ENCODE data around the gene STK31. TPM values are rescaled to one million over a fixed set of nuclear protein-coding genes. Genes with fewer than 3 reads are reported as not detected.

STK31 gene
- total and polyA plus RNA-seq, 7 donors: 0.01 to 0.18 (median 0.03) TPM; not detected in 4

DNA sequence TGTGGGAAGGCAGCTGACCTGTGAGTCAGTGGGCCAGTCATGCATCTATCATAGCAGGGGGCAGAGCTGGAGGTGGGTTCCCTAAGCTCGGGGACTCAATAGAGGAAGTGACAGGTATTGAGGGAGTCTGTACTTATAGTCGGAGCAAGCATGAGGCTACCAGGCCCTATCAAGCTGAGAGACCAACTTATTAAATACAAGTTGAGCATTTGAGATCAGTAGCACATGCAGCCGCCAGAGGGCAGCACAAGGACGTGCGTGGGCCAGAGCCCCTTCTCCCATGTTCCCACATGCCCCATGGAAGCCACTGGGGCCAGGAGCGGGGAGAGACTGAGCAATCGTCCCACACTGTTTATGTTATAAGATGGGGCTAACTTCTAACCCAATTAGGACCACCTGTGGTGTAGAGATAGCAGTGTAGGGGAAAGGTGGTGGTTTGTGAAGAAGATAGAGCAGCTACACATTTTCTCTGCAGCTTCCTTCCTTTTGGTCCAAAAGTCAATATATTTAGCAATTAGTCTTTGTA is 13.0 kb upstream of the STK31 start:
- Histone ChIP-seq H3K4me1 (no peaks in the 10 kb centered on the region), H3K36me3 (ENCODE audit: insufficient read depth in 1 of 2, low read depth in 1 of 2) (peaks cover 0 to 33% of the 10 kb centered on the region in 2 donors), H3K27me3 (ENCODE audit: insufficient read depth in 3 of 3, low read length in 2 of 3) (no peaks in the 10 kb centered on the region), H3K4me3 (no peak overlapping the region), H3K27ac (no peak overlapping the region), H3K9me3 (no peaks in the 10 kb centered on the region)
- WGBS, 3 donors: 28 to 37% (median 33%) methylated on average over 7 of the region's 7 CpGs
- TF ChIP-seq, protein P1, sequence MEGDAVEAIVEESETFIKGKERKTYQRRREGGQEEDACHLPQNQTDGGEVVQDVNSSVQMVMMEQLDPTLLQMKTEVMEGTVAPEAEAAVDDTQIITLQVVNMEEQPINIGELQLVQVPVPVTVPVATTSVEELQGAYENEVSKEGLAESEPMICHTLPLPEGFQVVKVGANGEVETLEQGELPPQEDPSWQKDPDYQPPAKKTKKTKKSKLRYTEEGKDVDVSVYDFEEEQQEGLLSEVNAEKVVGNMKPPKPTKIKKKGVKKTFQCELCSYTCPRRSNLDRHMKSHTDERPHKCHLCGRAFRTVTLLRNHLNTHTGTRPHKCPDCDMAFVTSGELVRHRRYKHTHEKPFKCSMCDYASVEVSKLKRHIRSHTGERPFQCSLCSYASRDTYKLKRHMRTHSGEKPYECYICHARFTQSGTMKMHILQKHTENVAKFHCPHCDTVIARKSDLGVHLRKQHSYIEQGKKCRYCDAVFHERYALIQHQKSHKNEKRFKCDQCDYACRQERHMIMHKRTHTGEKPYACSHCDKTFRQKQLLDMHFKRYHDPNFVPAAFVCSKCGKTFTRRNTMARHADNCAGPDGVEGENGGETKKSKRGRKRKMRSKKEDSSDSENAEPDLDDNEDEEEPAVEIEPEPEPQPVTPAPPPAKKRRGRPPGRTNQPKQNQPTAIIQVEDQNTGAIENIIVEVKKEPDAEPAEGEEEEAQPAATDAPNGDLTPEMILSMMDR (IDR thresholded peaks at IDR 0.05): peak; percentile 44
- ATAC-seq: peak in 2 of 4 donors; percentile 41 to 56
- DNase-seq: peak; percentile 37 to 68
- intact Hi-C loops (cut with DNase I): no loop called here

DNA sequence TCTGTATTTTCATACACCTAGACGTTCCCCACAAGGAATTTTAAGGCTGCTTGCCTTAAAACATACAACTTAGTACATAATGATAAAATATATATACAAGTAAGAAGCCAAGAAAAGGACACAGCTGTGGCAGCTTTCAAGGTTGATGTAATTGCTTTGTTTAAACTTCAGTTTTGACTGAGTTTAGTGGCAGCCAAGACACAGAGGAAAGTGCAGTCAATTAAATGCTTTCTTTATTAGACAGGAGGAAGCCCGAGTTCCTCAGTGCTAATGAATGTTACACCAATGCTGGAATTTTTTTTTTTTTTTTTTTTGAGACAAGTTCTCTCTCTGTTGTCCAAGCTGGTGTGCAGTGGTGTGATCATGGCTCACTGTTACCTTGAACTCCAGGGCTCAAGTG is 11.2 kb upstream of the STK31 start:
- TF ChIP-seq, protein P1 (IDR thresholded peaks at IDR 0.05): no peak
- Histone ChIP-seq H3K36me3 (ENCODE audit: insufficient read depth in 1 of 2, low read depth in 1 of 2) (peaks cover 0 to 45% of the 10 kb centered on the region in 2 donors), H3K27me3 (ENCODE audit: insufficient read depth in 3 of 3, low read length in 2 of 3) (no peaks in the 10 kb centered on the region), H3K4me3 (no peak overlapping the region), H3K4me1 (no peaks in the 10 kb centered on the region), H3K27ac (no peak overlapping the region), H3K9me3 (no peaks in the 10 kb centered on the region)
- DNase-seq (no peak), ATAC-seq (no peak)
- 57 to 65% (median 58%) methylated on average over 2 of the region's 2 CpGs for WGBS, 3 donors
- intact Hi-C loops (cut with DNase I): no loop called here

DNA sequence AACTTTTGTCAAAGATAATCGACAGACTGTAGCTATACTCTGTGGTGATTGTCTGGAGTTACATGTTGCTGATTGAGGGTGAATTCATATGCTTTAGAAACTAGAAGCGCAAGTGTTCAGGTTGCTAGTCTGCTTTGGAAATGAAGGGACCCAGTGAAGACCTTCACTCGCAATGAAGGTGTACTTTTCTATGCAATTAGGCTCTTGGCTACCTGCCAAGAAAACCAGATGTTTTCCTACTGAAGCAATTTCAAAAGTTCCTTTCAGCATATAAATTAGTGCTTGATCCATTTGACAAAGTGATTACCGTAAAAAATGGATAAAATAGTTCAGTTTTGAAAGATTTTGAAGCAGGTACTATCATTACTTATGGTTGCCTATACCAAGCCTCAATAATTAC is 10.0 kb upstream of the STK31 start:
- WGBS, 3 donors: 73 to 78% (median 76%) methylated on average over 4 of the region's 4 CpGs
- Histone ChIP-seq H3K9me3 (no peaks in the 10 kb centered on the region), H3K4me1 (no peaks in the 10 kb centered on the region), H3K27me3 (ENCODE audit: insufficient read depth in 3 of 3, low read length in 2 of 3) (no peaks in the 10 kb centered on the region), H3K27ac (no peak overlapping the region), H3K36me3 (ENCODE audit: insufficient read depth in 1 of 2, low read depth in 1 of 2) (peaks cover 0 to 38% of the 10 kb centered on the region in 2 donors), H3K4me3 (no peak overlapping the region)
- TF ChIP-seq, protein P1 (IDR thresholded peaks at IDR 0.05): no peak
- intact Hi-C loops (cut with DNase I): no loop called here
- DNase-seq (no peak), ATAC-seq (no peak)

DNA sequence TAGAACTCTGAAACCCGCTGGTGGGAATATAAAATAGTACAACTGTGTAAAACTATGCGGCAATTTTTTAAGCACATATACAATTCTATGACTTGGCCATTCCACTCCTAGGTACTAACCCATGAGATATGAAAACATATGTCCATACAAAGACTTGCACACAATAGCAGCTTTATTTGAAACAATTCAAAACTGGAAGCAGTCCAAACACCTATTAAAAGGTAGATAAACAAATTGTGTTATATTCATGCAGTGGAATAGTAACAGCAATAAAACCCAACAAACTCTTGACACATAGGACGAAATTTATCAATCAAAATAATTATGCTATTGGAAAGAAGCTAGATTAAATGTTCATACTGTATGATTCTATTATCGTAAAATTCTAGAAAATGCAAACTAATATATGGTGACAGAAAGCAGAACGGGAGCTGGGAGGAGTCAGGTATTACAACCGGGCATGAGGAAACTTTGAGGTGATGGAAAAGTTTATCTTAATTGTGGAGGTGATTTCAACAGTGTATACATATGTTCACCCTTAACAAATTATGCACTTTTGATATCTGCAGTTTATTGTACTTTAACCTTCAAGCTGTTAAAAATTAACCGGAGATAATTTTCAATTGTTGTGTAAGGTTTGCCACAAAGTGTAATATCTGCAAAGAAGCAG is 803 bp upstream of the STK31 start:
- peaks cover 9% of the 10 kb centered on the region for H3K9me3 ChIP-seq
- TF ChIP-seq, protein P1 (IDR thresholded peaks at IDR 0.05): no peak
- intact Hi-C loops (cut with DNase I): no loop called here
- peaks cover 0 to 4% (median 0%) of the 10 kb centered on the region in 3 donors for H3K27me3 ChIP-seq (ENCODE audit: insufficient read depth in 3 of 3, low read length in 2 of 3)
- no peaks in the 10 kb centered on the region for H3K4me1 ChIP-seq
- 88 to 90% (median 88%) methylated on average over 7 of the region's 7 CpGs for WGBS, 3 donors
- H3K27ac ChIP-seq: no peak overlapping the region
- peaks cover 0 to 11% of the 10 kb centered on the region in 2 donors for H3K36me3 ChIP-seq (ENCODE audit: insufficient read depth in 1 of 2, low read depth in 1 of 2)
- ATAC-seq: no peak
- no peak for DNase-seq
- no peak overlapping the region for H3K4me3 ChIP-seq
